GM19324 (cell line): Measurements from ENCODE around the gene APLF.
"Not testable (repeated sequence)": the region's sequence is repeated elsewhere in the genome, so short reads cannot be mapped to it uniquely, and the experiment has no call there.

Experiments used
- ATAC-seq: cut with Tn5 transposase; IDR thresholded peaks from one replicate; pipeline ENCODE4 v1.9.1; 2021; ENCODE audit warnings: mild to moderate bottlenecking, moderate library complexity; ENCODE audit not compliant: unreplicated experiment, low FRiP score

The APLF gene

DNA sequence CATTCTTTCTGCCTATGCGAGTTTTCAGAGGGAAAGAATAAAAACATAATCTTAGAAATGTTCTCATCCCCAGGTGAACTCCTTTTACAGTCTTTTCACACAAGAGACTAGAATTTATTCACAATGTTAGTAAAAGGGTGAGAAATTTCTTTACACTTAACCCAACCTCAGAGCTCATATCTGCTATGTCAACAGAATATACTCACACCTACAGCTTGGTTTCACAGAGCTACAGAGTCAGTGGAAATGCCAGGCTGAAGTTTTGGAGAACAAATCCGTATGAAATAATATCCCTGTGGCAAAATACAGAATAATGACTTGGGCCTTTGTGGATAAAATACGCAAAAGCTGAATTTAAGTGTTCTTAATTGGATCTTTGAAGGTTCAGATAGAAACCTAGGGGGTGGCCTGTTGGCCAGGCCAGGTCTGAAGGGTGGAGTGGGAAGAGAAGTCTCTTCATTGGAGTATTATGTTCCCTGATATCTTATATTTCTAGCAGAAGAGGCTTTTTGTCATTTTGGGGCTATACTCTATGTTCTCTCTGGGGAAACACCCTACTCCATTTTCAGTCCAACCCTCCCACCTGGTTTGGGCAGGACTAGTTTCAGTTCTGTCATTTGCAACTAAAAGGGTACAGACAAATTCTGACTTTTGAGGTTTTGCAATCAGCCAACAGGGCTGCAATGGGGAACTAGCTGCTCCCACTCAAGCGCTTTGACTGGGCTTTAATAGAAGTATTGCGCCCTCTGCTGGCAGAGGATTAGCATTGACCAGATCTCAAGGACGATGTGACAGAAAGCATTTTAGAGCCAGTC lies 26.0 kb upstream of the APLF start:
- ATAC-seq, result peak; percentile 94

DNA sequence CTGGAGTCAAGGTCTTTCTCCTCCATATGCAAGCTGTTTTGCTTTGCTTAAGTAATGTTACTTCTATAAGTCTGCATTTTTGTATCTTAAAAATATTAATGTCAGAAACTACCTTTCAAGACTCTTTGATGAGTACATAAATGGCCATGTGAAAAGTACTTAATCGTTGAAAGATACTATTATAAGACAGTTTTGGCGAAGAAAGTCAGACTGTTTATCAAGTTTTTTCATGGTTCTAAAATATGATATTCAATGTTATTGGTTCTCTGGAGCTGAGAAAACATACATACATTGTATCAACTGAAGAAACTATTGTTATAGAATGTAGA lies 25.4 kb upstream of the APLF start:
- no peak for ATAC-seq

DNA sequence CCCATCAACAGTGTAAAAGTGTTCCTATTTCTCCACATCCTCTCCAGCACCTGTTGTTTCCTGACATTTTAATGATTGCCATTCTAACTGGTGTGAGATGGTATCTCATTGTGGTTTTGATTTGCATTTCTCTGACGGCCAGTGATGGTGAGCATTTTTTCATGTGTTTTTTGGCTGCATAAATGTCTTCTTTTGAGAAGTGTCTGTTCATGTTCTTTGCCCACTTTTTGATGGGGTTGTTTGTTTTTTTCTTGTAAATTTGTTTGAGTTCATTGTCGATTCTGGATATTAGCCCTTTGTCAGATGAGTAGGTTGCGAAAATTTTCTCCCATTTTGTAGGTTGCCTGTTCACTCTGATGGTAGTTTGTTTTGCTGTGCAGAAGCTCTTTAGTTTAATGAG lies 21.0 kb upstream of the APLF start:
- ATAC-seq, result not testable (repeated sequence)

DNA sequence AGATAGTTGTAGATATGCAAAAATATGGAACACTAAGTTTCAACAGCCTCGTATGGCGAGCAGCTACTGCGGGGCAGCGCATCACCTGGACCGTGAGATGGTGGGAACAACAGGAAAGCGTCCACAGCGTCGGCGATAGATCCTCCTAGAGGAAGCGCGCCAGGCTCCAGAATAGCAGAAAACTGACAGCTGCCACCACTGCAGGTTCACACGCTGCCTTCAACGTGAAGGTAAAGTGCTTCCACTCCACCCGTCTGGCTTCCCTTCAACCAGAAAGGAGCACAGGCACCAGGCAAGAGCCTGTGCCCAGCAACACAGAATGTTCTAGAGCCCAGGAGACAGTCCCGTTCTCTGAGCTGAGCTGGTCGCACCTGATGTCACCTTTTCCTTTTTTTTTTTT lies 20.3 kb upstream of the APLF start:
- ATAC-seq, result no peak

DNA sequence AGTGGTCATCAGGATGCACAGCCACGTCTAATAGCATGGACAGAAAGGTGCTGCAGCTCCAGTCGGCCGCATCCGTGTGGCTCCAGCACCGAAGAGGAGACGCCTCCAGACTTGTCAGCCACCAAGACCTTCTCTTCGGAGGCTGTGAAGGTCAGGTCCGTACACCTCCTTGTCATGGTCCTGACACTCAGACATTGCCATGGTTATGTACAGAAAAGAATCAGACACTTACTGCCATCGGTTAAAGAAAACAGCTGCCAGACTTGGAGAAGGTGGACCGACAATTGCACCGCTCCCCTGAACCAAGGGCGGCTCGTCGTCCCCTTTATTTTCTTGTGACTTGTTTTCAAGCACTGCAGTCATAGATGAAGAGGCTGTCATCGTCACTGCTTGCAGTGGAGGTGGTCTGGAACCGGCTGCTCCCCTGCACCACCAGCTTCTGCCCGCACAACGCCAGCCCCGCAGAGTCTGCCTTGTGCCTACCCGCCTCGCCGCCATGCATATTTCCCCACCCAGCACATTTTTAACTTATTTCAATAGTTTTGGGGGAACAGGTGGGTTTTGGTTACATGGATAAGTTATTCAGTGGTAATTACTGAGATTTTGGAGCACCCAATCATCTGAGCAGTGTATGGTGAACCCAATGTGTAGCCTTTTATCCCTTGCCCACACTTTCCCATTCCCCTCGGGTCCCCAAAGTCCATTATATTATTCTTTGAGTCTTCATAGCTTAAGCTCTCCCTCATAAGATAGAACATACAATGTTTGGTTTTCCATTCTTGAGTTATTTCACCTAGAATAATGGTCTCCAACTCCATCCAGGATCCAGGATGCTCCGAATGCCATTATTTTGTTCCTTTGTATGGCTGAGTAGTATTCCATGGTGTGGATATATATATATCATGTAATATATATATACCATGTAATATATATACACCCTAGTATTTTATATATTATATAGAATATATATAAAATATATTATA lies 18.4 kb upstream of the APLF start:
- no peak for ATAC-seq

DNA sequence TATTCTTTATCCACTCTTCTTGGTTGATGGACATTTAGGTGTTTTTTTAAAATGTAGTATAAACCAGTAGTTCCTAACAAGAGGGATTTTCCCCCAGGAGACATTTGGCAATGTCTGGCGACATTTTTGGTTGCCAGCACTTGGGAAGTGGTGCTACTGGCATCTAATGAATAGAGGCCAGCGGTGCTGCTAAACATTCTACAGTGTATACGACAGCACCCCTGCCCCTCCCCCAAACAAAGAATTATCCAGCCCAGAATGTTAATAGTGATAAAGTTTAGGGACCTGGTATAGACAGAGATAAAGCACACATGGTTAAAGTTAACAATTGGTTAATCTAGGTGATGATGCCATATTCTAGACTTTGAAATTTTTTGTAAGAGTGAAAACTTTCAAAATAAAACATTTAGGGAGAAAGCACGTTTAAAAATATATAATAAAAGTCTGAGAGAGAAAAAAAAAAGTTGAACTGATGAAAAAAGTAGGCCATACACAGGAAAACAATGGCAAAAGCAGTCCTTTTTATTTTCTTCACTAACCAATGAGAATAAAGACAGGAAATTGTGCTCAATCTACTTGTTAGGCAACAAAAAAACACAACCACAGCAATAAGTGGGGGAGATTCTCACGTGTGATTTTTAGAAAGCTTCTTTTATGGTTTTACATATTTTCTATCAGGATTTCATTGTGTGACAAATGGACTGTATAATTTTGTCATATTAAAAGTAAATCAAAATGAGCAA lies 15.1 kb upstream of the APLF start:
- no peak for ATAC-seq

DNA sequence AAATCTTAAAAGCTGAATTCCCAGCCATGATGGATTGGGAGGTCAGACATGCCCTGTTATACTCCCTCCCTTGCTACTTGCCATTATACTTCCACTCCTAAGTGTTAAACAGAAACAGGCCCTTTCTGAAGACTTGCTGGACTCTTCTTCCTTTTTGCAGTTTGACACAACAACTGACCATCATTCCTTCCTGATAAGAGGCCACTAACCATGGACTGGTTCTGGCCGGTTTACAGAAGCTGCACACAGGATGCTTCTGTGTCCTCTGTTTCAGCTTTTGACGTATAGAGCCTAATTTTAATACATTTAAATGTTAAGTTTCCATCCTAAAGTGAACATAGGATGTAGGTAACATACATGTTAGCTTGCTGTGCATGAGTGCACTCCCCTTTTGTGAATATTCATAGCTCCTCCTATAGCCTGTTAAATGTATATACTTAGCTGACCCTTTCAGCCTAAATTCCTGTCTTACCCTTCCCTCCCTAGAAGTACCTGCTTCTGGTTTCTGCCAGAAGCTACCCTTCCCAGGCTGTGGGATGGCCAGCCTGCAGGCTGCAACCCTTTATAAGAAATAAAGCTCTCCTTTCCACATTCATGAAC lies 13.5 kb upstream of the APLF start:
- ATAC-seq, result no peak

DNA sequence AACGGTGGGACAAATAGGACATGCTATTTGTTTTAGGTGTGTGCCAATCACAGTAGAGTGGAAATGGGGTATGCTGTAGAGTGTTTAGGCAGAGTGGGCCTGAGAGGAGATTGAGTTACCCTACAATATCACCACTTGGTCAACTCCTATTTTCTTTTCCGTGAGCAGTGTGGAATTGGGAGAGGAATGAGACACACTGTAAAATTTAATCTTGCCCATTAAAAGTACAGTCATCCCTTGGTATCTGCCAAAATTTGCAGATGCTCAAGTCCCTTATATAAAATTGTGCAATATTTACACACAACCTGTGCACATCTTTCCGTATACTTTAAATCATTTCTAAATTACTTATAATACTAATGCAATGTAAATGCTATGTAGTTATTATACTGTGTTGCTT lies 12.7 kb upstream of the APLF start:
- no peak for ATAC-seq

DNA sequence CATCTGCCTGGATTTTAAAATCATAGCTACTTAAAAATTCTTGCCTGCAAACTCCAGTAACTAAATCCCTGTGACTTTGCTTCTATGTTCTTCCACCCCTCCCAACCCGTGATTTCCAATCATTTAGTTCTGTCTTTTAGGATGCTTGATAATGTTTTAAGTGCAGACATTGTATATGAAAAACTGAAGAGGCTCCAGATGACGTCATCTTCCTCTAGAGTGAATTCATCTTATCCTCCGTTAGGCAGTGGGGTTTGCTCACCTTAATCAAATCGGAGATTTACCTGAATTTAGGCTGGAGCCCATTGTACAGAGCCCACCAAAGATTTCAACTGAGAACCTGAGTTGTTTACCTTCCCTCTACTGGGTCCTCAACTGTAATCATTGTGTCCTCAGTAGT lies 11.2 kb upstream of the APLF start:
- no peak for ATAC-seq

DNA sequence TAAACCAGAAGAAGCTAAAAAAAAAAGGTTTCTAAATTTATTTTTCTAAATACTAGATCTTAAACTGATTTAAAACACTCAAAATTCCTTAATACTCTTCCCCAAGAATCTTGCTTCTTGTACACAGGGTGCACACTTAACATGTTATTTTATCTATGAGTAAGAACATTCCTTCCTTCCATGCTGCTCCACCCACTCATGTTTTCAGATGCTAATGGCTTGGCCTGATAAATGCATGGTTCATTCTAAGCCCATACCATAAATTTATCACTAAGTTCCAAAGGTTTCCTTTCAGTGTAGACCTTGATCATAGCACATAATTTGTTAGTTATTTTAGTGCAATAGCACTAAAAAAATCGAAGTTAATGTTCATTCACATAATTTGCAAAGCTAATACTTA lies 8.4 kb upstream of the APLF start:
- no peak for ATAC-seq

DNA sequence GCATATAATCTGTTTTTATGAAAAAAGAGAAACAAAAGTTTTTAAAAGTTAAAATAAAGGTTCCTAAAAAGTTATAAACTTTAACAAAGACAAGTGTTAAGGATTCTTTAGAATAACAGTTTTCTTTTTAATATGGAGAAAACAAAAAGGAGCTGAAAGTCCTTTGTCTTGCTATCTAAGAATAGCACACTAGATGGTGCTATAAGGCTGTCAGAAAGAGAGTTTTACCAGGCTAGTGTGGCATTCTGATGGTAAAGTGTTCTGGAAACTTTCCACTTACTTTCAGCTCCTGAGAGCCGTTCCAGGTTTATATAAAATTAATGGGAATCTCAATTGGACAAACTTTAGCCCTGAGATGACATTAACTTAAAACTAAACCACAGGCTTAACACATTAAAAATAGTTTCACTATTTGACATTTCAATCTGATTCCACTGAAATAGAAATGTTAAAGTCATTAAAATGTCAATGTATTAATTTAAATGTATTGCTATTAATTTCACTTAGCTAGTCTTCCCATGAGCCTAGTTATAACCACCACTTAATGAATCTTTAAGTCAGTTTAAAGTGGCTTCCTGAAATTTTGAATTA lies 4.0 kb upstream of the APLF start:
- no peak for ATAC-seq

DNA sequence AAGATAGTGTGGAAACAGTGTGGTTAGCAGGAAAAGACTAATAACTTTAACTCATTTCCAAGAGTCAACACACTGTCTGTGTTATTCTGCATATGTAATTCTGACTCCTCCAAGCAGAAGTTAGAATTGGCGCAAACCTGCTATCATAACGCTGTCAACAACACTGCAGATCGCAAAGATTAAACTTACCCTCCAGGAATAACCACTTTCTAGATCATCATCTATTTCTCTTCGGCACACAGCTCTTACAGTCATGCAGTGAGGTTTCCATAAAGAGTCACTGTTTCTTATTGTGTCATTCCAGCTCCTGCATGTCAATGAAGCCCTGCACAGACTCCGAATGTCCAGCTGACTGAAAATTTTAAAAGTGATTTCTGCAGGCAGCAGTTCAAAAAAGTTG lies 2.7 kb upstream of the APLF start:
- ATAC-seq, result no peak

DNA sequence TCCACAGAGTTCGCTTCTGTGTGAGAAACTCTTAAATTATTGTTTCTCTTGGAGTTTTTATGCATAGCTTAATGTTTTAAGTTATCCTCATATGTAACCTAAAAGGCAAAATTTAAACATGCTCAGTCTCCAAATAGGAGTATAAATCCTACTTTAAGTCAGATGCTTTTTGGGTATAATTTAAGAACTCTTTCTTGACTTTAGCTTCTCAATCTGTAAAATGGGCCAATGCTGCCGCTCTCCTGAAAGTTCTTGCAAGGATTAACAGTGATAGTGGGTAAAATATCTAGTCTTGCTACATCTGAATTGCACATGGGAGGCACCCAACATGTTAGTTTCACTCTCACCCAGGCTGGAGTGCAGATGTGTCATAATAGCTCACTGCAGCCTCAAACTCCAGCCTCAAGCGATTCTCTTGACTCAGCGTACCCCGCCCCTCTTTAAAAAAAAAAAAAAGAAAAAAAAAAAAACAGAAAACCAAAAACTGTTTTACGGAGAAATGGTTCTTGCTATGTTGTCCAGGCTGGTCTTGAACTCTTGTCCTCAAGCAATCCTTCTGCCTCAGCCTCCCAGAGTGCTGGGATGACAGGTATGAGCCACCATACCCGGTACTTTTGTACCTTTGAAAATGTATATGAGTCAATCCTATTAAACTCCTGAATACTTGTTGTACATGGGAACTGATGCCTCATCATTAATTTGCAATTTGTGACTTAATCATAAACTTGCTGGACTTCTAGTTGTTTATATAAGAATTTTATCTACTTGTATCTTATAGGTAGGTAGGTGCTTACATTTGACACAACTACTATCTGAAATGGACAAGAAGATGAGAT lies 2.1 kb upstream of the APLF start:
- ATAC-seq, result no peak

DNA sequence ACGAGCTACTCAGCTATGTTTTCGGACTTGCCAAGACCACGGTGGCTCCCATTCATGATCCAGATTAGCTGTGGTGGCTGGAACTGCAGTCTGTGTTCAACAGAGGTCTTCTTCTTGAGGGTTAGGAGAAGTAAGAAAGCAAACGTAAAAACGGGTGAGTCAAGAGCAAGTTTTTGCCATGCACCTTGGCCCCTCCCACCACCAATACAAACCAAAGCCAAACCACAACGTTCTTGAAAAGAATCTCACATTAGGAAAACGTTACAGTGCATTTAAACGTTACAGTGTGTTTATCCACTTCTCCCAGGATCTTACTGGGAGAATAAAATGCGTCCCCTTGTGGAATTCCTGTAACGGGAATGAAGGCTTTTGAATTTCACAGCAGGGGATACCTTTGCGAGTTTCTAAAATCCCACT lies 1.0 kb upstream of the APLF start:
- ATAC-seq, result no peak

DNA sequence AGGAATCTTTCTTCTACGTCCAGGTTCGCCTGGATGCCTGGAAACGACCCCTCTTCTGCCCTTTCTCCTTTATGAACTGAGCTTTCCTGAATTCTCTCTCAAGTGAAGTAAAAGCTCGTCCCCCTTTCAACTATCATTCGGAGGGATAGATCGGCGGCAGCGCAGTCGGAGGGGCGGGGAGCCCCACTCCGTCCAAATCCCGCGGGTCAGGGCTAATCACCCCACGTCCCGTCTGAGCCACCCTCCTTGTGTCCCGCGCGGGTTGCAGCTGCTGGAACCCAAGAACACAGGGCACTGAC lies 658 bp upstream of the APLF start:
- no peak for ATAC-seq

DNA sequence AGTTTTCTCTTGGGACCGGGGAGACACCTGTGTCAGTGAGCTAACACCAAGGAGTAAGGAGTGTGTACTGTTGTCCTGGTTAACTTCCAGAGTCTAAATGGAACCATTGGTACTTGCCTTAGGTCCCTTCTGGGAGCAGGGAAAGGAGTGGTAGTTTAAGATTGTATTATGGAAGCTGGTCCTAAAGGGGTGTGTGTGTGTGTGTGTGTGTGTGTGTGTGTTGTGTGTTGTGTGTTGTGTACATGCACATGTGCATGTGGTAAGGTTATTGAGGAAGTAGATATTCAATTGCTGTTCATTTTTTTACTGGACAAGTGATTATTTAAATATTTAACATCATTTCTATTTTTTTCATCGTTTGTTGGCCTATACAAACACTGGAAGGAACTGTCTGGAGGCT lies 1.4 kb downstream of the APLF start:
- no peak for ATAC-seq

DNA sequence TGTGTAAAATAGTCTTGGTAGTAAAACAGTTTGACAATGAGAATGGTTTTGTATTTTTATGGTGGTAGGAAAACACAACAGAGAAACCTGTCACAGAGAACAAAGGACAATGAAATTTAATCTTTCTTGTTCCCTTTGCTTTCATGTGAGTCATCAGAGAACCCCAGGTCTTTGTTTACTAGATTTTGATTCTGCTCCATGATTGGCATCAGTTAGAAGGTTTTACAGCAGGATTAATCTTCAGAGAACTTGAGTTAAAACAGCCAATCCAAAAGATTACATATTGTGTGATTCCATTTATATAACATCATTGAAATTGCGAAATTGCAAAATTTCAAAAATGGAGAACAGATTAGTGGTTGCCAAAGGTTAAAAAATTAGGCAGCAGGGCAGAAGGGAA lies 2.5 kb downstream of the APLF start:
- no peak for ATAC-seq

DNA sequence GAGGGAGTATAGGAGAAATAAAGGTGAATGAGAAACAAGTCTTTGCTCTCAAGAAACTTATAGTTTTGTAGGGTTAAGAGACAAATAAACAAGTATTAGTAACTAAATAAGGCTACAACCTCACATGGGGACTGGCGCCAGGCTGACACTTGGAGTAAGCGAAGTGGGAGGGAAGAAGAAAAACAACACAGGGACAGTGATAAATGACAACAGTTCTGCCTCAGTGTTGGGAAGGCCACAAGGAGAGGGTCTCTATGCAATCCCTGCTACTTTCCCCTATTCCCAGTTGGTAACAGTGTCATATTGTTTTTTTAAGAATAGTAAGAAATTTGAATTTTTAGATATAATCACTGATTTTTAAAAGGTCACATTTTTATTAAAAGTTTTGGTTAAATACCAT lies 4.0 kb downstream of the APLF start:
- ATAC-seq, result no peak

DNA sequence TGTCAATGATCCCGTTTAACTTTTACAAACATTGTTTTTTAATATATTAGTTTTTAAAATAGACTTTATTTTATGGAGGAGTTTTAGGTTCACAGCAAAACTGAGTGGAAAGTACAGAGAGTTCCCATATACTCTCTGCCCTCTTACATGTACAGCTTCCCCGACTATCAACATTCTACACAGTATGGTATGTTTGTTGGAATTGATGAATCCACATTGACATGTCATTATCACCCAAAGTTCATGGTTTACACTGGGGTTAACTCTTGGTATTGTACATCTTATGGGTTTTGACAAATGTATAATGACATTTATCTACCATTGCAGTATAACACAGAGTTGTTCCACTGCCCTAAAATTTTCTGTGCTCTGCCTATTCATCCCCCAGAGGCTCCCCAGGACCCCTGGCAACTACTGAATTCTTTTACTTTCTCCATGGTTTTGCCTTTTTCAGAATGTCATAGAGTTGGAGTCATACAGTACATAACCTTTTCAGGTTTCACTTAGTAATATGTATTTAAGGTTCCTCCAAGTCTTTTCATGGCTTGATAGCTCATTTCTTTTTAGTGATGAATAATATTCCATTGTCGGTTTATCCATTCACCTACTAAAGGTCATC lies 5.5 kb downstream of the APLF start:
- ATAC-seq, result no peak
